ENCODE measurements around the gene ATP10A.

GRCh38 chr15:25785641-25786025 lies 77.5 kb downstream of the ATP10A start:
- no peak for TF ChIP-seq RAD21 (IDR thresholded peaks at IDR 0.05; ENCODE audit: low read length)
- TF ChIP-seq MAX (IDR thresholded peaks at IDR 0.05; ENCODE audit: low read depth) = no peak
- no peak for TF ChIP-seq RCOR1 (IDR thresholded peaks at IDR 0.05; ENCODE audit: low read length)
- no peak for TF ChIP-seq CTCF (IDR thresholded peaks at IDR 0.05)
- no peak for TF ChIP-seq YY1 (IDR thresholded peaks at IDR 0.05; ENCODE audit: low read depth)
- no peak for TF ChIP-seq EP300 (IDR thresholded peaks at IDR 0.05; ENCODE audit: borderline replicate concordance in 1 of 2, low read depth in 1 of 2, low read length in 1 of 2)
- TF ChIP-seq FOXJ3 (CRISPR knock-in tag; IDR thresholded peaks at IDR 0.05) = no peak
- TF ChIP-seq GABPA (IDR thresholded peaks at IDR 0.05; ENCODE audit: low read depth) = no peak
- no peak for TF ChIP-seq POLR2AphosphoS5 (IDR thresholded peaks at IDR 0.05; ENCODE audit: low read depth, low read length)
- no peak for TF ChIP-seq SIN3A (IDR thresholded peaks at IDR 0.05; ENCODE audit: borderline replicate concordance, low read depth, low read length)
